ENCODE measurements around the gene HSP90AA1.

- peak in 1 of 7 experiments; percentile 3 for TF ChIP-seq CTCF (IDR thresholded peaks at IDR 0.05)
- TF ChIP-seq POLR2A (IDR thresholded peaks at IDR 0.05) = no peak
Measured at GRCh38 chr14:102094101-102094500, 7.3 kb upstream of the HSP90AA1 start.

All from body of pancreas (tissue), 4 donors.